NCI-H1105 treated with DMSO at 0.1 percent for 48 hours (cell line): ENCODE results near the gene CTTNBP2.
A peak's percentile ranks its signal among the peaks of the same experiment; 100 is the strongest.

Experiments
- DNase-seq: peaks from one replicate; lab custom pipeline; 2025; lab: John Stamatoyannopoulos, UW

Gene CTTNBP2

GRCh38 chr7:117871778-117872538, 1.3 kb downstream of the CTTNBP2 start:
- DNase-seq, result peak; percentile 45

DNA sequence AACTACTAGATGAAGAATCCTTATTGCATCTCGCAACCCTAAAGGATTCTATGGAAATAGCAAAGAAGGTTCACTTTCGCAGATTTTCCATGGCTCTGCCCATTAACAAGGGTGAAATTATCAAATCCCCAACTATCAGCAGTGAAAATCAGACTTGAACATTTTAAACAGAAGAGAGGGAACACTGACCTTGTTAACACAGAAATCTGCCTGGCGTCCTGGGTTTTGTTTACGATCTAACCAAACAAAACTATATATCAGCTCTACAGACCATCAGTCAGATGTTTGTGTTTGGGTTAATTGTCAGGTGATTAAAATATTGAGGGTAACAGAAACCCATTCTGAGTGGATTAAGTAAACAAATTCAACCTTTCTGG, 1.9 kb downstream of the CTTNBP2 start:
- DNase-seq, result peak; percentile 36

DNA sequence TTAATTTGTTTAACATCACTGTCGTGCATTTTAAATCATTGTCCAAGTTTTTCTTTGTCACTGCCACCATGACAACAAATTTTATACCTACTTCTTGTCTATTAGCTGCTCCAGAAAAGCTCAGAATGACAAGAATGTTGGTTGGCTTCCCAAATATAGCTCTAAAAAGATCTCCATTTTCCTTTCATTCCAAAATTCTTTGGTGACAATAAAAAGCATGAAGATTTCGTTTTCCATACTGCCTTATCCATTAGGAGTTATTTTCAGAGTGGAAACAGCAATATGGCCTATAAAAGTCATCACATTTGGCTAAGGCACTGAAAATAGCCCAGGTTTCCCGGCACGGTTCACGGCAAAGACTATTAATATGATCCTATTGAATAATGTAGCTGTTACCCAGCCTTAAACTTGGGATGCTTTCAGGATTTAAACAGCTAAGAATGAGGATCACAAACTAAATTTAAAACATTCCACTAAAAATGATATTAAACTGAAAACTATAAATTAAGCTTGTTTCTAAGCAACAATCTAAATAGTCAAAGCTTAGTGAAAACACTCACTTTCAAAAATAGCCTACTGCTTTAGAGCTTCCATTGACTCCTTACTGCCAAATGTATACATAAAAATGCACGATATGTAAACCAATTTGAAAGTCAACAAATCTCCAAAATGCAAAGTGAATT, 2.7 kb downstream of the CTTNBP2 start:
- DNase-seq, result no peak

- DNase-seq, result no peak
Observed at GRCh38 chr7:117869374-117869773, 3.9 kb downstream of the CTTNBP2 start.

GRCh38 chr7:117863618-117864017, 9.6 kb downstream of the CTTNBP2 start:
- no peak for DNase-seq

DNA sequence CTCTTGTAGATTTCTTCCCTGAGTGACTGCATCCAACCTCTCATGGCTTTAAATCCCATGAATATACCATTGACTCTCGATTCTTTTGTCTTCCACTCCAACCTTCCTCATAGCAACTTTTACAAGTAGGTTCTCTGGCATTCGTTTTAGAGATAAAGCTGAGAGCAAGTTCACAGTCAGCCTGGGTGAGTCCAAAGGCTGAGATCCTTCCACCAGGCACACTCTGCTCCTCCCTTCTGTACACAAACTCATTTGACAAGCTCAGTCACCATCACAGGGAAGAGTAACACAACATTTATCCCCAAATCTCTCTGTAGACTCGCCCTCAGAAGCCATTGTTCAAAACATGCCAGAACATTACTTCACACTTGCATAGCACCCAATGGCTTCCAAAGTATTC, 10.9 kb downstream of the CTTNBP2 start:
- DNase-seq, result no peak

- no peak for DNase-seq
Observed at GRCh38 chr7:117859246-117859812, 13.9 kb downstream of the CTTNBP2 start.

DNA sequence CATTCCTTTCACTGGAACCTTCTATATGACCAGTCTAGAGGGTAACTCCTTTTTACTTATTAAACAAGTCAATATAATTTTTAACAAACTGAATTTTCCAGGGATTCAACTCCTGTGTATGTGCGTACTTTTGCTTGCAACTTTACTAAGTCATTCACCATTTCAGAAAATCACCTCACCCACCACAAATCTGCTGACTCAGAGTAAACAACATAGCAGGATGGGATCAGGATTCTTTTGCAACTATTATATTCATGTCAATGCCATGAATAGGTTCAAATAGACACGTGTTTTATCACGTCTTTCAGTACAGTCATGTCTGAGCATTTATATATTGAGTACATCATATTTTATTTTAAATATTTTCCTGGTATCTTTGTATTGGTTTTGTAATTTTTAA, 14.5 kb downstream of the CTTNBP2 start:
- DNase-seq, result no peak

GRCh38 chr7:117857718-117858117, 15.5 kb downstream of the CTTNBP2 start:
- no peak for DNase-seq

GRCh38 chr7:117856196-117856595, 17.0 kb downstream of the CTTNBP2 start:
- no peak for DNase-seq

- DNase-seq, result no peak
Observed at GRCh38 chr7:117854186-117854585, 19.1 kb downstream of the CTTNBP2 start.

DNA sequence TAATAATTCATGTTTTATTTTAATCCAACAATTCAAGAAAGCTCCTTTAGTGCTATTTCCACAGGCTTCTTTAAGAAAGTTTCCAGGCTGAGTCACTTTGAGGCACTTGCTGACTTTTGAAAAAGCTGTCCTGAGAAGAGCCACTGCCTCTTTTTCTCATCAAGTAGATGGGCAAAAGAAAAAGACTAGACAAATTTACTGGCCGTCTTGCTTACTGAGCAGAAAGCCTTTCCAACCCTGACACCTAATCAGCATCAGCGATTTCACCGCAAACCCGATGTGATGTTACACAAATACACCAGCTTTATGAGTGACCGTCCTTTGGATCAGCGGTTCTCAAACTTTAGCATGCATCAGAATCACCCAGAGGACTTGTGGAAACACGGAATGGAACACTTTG, 24.3 kb downstream of the CTTNBP2 start:
- DNase-seq, result no peak

- DNase-seq, result no peak
Observed at GRCh38 chr7:117844678-117845077, 28.6 kb downstream of the CTTNBP2 start.

DNA sequence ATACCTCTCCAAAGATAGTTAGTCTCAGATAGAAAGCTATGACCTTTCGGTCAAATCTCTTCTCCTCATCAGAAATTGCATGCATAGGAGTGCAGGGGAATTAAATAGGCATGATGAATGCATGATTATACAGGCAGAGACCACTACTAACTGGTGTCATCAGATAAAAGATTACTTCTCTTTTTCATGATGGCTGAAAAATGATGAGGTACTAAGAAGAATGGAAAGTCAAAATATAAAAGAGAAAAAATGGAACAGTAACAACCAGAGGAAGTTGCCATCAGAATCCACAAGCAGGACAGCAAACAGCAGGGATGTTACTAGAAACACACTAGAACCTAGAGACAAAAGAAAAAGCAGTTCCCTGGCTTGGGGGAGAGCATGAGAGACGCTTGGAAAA, 31.6 kb downstream of the CTTNBP2 start:
- no peak for DNase-seq

DNA sequence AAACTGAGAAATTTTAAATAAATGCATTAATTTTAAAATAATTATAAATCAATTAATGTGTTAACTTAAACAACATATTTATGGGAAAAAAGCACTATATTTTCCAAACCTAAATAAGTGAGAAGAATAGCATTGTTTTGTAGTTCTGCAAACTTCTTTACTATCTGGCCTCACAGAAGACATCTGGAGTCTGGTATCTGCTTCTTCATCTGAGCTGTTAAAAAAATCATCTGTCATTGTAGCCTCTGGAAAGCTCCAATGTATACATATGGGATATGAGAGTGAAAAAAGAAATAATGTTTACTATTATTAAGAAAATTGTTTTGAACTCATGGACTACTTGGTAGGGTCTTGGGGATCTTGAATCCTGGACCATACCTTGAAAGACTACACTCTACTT, 32.2 kb downstream of the CTTNBP2 start:
- DNase-seq, result no peak

DNA sequence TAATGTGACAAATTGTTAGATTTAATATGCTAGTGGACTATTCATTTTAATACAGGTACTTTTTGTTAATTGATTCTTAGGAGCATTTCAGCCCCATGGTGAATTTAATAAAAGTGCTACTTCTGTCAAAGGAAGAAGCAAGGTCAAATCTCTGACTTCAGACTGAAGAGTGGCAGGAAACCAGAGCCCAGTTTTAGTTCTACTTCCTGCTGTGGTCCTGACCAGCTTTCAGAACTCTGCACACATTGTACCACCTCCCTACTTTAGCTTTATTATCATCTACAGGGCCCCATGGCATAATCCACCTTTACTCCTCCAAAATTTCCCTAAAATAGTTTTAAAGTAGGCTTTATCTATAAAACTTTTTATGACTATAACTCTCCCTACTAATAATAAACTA, 33.7 kb downstream of the CTTNBP2 start:
- no peak for DNase-seq

DNA sequence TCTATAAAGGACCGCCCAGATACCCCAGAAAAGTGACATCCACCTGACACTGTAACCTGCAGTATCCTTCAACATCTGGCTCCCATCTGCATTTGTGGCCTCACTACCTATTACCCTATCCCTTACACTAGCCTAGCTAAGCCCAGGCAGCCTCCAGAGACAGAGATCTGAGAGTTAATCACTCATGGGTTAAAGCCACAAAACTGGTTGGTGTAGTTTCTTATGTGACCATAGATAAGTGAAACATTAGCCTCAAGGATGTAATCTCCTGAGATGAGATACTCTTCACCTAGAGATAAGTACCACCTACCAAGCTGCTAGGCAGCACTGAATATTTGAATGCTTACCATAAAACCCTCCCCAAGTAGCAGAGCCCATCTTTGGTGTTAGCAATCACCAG, 35.4 kb downstream of the CTTNBP2 start:
- DNase-seq, result no peak

DNA sequence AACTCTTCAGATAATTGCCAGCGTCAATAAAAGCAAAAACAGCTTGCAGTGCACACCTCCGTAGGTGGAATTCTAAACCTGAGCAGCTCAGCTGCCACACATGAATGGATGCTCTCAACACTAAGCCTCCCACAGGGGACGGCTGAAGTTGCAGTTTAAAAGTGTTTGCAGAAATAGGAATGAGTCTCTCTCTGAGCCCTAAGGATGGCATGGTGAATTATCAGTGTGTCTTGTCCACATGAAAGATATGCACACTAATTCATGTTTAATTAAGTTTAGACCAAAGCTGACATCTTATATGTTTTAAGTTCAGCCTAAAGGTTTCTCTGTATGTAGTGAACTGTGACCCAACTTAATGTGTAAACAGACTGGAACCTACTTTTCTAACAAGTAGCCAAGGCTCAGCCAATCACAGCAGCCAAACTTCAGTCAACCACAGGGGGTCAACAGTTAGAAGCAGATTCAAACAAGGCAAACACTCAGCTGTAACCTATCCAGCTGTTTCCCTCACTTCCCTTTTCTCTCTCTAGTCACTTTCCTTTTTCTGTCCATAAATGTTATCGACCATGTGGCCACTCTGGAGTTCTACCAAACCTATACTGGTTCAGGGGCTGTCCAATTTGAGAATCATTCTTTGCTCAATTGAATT, 38.1 kb downstream of the CTTNBP2 start:
- DNase-seq, result peak; percentile 97

- DNase-seq, result peak; percentile 20
Observed at GRCh38 chr7:117830422-117830954, 42.8 kb downstream of the CTTNBP2 start.

- DNase-seq, result no peak
Observed at GRCh38 chr7:117829450-117830117, 43.7 kb downstream of the CTTNBP2 start.

GRCh38 chr7:117828825-117829224, 44.4 kb downstream of the CTTNBP2 start:
- DNase-seq, result no peak

DNA sequence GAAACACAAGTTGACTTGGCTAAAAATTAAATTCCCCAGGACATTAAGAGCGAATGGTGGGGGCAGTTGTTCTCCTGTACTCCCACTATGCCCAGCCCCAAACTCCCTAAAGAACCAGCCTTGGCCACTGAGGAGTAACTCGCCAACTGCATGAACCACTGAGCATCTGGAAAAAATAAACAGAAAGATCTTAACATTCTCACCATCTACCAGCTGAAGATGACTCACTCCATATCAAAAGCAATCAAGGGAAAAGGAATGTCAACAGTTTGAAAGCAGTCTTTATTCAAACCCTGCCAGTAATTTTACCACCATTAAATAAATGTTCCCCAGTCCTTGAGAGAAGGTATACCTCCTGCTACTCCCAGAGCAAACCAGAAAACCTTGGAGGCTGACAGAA, 45.4 kb downstream of the CTTNBP2 start:
- peak; percentile 17 for DNase-seq
